ENCODE measurements around the gene DNAH11. TPM values are rescaled to one million over a fixed set of nuclear protein-coding genes. Genes with fewer than 3 reads are reported as not detected.

DNAH11 gene
- total RNA-seq, 1 donor from 2014 or later: 0.13 TPM

DNA sequence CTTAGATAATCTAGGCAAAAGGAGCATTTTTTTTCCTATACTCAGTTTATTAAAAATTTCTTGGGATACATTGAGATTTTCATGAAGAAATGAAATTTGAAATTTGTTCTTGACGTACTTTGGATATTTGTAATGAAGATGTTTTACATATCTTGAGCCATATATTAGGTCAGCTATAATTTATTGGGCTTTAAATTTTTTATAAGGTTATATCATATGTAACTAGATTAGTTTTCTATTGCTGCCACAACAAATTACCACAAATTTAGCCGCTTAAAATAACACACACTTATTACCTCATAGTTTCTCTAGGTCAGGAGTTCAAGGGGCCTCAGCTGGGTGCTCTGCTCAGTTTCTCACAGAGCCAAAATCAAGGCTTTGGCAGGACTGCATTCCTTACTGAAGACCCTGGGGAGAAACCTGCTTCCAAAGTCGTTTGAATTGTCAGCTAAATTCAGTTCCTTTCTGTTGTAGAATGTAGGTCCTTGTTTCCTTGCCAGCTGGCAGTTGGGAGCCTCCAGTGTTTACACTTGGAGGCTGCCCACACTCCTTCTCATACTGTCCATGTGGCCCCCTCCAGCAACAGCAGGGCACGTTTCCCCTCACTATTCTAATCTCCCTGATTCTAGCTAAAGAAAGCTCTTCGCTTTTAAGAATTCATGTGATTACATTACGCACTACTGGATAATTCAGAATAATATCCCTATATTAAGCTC, 42.6 kb upstream of the DNAH11 start:
- no peak overlapping the region for H3K4me3 ChIP-seq
- no peaks in the 10 kb centered on the region for H3F3A ChIP-seq (ENCODE audit: low read depth)
- peaks cover 61% of the 10 kb centered on the region for H3K36me3 Mint-ChIP-seq
- no peaks in the 10 kb centered on the region for H3K4me1 ChIP-seq
- TF ChIP-seq EZH2phosphoT487 (IDR thresholded peaks at IDR 0.05): no peak
- TF ChIP-seq, protein P1, sequence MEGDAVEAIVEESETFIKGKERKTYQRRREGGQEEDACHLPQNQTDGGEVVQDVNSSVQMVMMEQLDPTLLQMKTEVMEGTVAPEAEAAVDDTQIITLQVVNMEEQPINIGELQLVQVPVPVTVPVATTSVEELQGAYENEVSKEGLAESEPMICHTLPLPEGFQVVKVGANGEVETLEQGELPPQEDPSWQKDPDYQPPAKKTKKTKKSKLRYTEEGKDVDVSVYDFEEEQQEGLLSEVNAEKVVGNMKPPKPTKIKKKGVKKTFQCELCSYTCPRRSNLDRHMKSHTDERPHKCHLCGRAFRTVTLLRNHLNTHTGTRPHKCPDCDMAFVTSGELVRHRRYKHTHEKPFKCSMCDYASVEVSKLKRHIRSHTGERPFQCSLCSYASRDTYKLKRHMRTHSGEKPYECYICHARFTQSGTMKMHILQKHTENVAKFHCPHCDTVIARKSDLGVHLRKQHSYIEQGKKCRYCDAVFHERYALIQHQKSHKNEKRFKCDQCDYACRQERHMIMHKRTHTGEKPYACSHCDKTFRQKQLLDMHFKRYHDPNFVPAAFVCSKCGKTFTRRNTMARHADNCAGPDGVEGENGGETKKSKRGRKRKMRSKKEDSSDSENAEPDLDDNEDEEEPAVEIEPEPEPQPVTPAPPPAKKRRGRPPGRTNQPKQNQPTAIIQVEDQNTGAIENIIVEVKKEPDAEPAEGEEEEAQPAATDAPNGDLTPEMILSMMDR (IDR thresholded peaks at IDR 0.05): no peak
- TF ChIP-seq EZH2 (IDR thresholded peaks at IDR 0.05): no peak
- H3K27me3 Mint-ChIP-seq (ENCODE audit: insufficient read depth, low read depth): no peaks in the 10 kb centered on the region
- H3K27ac Mint-ChIP-seq: no peak overlapping the region
- H3K4me2 ChIP-seq: no peak overlapping the region
- no peak overlapping the region for H2AFZ ChIP-seq (replicated peaks)
- H3K4me1 Mint-ChIP-seq: no peaks in the 10 kb centered on the region
- no peak for DNase-seq (ENCODE audit: low spot score)
- H3K9me3 Mint-ChIP-seq: peaks cover 37% of the 10 kb centered on the region
- no peak overlapping the region for H3K9ac ChIP-seq
- H3K9me3 ChIP-seq (ENCODE audit: low read depth): peaks cover 5% of the 10 kb centered on the region
- no peak overlapping the region for H3K4me3 Mint-ChIP-seq
- H3K79me2 ChIP-seq (ENCODE audit: low read depth): no peaks in the 10 kb centered on the region
- H4K20me1 ChIP-seq (ENCODE audit: low read depth): no peaks in the 10 kb centered on the region
- H3K36me3 ChIP-seq: no peaks in the 10 kb centered on the region
- no peak overlapping the region for H3K27ac ChIP-seq
- H3K27me3 ChIP-seq: no peaks in the 10 kb centered on the region

DNA sequence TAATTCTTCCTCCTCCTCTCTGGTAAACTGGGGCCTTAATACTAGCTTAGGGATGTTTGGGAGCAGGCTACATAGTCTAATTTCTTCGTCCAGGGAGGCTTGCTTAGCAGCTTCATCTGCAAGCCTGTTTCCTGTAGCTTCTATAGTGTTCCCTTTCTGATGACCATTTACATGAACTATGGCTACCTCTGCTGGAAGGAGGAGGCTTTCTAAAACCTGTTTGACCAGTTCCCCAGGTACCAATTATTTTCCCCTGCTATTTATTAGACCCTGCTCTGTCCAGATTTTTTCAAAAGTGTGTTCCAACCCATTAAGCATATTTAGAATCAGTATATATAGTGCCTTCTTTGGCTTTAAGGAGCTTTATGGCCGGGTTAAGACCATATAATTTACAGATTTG, 38.8 kb upstream of the DNAH11 start:
- Histone ChIP-seq H3K27me3 (no peaks in the 10 kb centered on the region), H3F3A (ENCODE audit: low read depth) (no peaks in the 10 kb centered on the region), H3K79me2 (ENCODE audit: low read depth) (no peaks in the 10 kb centered on the region), H3K9me3 (ENCODE audit: low read depth) (no peaks in the 10 kb centered on the region), H3K4me1 (no peaks in the 10 kb centered on the region), H2AFZ (replicated peaks) (no peak overlapping the region), H4K20me1 (ENCODE audit: low read depth) (no peaks in the 10 kb centered on the region), H3K4me3 (no peak overlapping the region), H3K4me2 (no peak overlapping the region), H3K27ac (no peak overlapping the region), H3K36me3 (peaks cover under 1% of the 10 kb centered on the region), H3K9ac (no peak overlapping the region)
- no peak for DNase-seq (ENCODE audit: low spot score)
- H3K36me3 Mint-ChIP-seq: peaks cover 74% of the 10 kb centered on the region
- H3K27ac Mint-ChIP-seq: no peak overlapping the region
- no peak overlapping the region for H3K4me3 Mint-ChIP-seq
- TF ChIP-seq EZH2phosphoT487 (IDR thresholded peaks at IDR 0.05) (no peak), EZH2 (IDR thresholded peaks at IDR 0.05) (no peak)
- TF ChIP-seq, protein P1 (IDR thresholded peaks at IDR 0.05): no peak
- peaks cover 3% of the 10 kb centered on the region for H3K27me3 Mint-ChIP-seq (ENCODE audit: insufficient read depth, low read depth)
- H3K9me3 Mint-ChIP-seq: peaks cover 51% of the 10 kb centered on the region
- H3K4me1 Mint-ChIP-seq: no peaks in the 10 kb centered on the region

GRCh38 chr7:21507627-21508343, 35.1 kb upstream of the DNAH11 start:
- no peak for TF ChIP-seq EZH2 (IDR thresholded peaks at IDR 0.05)
- TF ChIP-seq, protein P1 (IDR thresholded peaks at IDR 0.05): peak; percentile 68
- no peak overlapping the region for H3K4me3 Mint-ChIP-seq
- H3K27ac Mint-ChIP-seq: no peak overlapping the region
- Histone ChIP-seq H2AFZ (replicated peaks) (no peak overlapping the region), H3F3A (ENCODE audit: low read depth) (no peaks in the 10 kb centered on the region), H3K36me3 (peaks cover 14% of the 10 kb centered on the region), H3K4me1 (no peaks in the 10 kb centered on the region), H3K4me2 (no peak overlapping the region), H3K9me3 (ENCODE audit: low read depth) (no peaks in the 10 kb centered on the region), H3K9ac (no peak overlapping the region), H3K4me3 (no peak overlapping the region), H3K79me2 (ENCODE audit: low read depth) (no peaks in the 10 kb centered on the region), H3K27ac (no peak overlapping the region), H4K20me1 (ENCODE audit: low read depth) (no peaks in the 10 kb centered on the region), H3K27me3 (no peaks in the 10 kb centered on the region)
- peaks cover 3% of the 10 kb centered on the region for H3K27me3 Mint-ChIP-seq (ENCODE audit: insufficient read depth, low read depth)
- DNase-seq (ENCODE audit: low spot score): peak; percentile 66
- peaks cover 75% of the 10 kb centered on the region for H3K36me3 Mint-ChIP-seq
- peaks cover 37% of the 10 kb centered on the region for H3K9me3 Mint-ChIP-seq
- no peaks in the 10 kb centered on the region for H3K4me1 Mint-ChIP-seq

Data from neural progenitor cell (in vitro differentiated cells).